GM19455 (cell line): Measurements from ENCODE around the gene ZNF133.
"Not testable (repeated sequence)": the region's sequence is repeated elsewhere in the genome, so short reads cannot be mapped to it uniquely, and the experiment has no call there.

Source experiments
- ATAC-seq: cut with Tn5 transposase; IDR thresholded peaks from one replicate; pipeline ENCODE4 v1.9.1; 2021; ENCODE audit not compliant: unreplicated experiment

Gene ZNF133

DNA sequence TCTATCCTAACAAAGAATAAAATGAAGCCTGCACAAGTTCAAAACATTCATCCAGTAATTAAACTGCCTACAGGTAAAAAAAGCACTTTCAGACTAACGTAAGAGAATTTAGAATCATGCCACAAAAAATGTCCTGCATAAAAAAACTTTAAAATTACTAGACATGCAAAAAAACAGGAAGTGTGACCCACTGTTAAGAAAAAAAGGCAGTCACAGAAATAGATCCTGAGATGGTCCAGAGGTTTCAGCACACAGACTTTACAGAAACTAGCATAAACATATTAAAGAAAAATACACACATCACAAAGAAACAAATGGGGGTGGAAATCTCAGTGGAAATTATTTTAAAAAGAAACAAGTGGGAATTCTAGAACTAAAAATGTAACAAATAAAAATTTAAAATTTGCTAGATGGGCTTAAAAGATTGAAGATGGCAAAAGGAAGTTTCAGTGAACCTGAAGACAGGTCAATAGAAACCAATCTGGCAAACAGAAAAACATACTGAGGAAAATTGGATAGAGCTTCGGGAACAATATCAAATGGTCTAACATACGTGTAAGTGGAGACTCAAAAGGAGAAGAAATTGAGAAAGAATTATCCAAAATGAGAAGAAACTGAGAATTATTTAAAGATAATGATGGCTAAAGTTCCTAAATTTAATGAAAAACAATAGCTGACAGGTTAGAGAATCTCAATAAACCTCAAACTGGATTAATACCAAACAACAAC is 3.4 kb upstream of the ZNF133 start:
- no peak for ATAC-seq

DNA sequence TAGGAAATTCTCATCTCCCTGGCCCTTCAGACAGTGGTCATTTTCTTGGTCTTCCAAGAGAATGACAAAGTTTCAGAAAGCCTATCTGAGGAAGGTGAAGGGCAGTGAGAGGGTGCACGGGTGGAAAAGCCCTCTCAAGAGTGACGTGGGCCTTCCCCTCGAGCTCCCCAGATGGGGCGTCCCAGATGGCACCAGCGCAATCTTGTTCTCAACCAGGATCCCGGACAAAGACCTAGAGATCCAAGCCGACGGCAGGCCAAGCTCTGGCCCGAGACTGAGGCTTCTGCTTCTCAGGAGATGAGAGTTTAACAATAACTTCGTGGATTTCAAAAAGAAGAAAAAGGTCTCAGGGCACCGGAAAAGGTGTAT is 797 bp upstream of the ZNF133 start:
- ATAC-seq: no peak

DNA sequence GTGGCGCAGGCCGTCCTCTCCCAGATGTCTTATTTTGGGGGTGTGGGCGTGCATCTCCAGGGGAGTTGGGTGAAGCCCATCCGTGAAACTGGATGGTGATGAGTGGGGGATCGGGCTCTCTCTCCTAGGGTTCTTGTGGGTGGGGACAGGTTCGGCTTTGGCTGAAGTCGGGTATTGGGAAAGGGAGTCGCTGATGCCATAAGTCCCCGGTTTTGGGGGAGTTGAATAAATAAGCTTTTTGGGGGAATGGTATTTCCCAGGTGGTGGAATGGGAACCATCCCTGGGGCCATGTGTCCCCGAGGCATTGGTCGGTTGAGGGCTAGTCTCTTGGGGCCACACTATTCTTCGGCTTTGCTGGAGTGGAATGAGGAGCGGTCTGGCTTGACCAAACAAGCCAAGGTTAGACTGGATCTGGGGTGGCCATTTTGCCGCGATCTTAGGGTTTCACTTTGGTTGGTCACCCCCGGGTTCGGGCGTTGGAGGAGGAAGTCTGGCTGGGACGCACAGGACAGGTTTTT is 481 bp downstream of the ZNF133 start:
- ATAC-seq: no peak

DNA sequence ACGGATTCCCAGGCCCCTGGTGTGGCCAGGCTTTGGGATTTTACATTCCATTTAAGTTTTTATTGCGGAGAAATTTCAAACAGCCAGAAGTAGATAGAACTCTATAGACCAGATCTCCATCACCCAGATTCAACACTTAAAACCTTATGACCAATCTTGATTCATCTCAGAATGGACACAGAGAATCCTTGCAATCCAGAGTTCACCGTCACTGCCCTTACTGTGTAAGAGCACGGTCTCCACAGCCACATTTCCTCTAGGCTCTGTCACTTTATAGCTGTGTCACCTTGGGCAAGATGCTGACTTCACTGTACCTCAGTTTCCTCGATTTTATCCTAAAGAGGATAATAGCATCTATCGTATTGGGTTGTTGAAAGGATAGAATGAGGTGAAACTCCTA is 979 bp downstream of the ZNF133 start:
- no peak for ATAC-seq

DNA sequence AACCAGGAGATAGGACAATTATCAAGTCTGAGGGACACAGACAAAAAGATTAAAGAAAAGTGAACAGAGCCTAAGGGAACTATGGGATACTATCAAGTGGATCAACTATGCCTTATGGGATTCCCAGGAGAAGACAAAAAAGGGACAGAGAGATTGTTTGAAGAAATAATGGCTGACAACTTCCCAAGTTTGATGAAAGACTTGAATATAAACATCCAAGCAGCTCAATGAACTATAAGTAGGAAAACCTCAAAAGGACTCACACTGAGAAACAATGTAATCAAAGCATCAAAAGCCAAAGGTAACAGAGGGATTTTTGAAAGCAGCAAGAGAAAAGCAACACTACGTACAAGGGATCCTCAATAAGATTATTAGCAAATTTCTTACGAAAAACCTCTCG is 11.0 kb downstream of the ZNF133 start:
- no peak for ATAC-seq

DNA sequence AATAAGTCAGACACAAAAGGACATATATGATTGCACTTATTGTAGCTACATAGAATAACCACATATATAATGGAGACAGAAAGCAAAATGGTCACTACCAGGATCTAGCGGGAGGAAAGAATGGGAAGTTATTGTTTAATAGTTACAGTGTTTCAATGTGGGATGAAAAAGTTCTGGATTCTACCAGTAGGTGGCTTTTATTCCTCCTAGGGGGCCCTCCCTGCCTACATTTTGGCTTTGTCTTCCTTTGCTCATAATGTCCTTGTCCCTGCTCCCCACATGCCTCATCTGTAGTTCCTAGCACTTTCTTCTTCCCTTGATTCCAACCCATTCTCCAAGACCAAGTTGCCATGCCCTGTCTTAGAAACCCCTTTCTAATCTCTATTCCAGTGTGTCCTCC is 16.3 kb downstream of the ZNF133 start:
- no peak for ATAC-seq

DNA sequence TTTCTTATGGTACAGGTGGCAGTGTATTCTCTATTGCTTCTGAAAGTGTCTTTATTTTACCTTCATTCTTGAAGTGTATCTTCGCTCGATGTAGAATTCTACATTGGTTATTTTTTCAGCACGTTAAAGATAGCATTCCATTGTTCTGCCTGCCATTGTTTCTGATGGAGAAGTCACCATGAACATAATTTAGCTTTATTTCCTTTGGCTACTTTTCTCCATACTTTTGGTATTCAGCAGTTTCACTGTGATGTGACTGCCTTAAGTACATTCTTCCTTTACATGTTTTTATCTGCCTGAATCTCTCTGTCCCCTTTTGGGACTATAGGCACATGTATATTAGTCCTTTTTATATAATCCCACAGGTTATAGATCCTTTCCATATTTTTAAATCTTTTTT is 19.0 kb downstream of the ZNF133 start:
- no peak for ATAC-seq

DNA sequence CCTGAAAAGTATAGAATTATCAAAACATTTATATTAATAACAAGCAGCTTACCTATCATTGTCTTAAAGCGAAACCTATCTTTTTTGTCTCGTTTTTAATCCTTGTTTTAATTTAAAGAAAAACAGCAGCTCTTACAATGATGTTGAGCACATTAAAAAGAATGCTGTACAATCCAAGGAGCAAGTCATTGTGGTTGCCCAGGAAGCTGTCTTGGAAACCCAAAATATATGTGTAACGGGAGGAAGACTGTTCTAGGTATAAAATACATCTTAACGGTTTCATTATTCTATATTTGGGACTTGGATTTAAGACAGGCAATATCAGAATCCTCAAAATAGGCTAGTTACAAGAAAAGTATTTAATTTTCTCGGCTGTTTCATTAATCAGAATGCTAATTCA is 21.7 kb downstream of the ZNF133 start:
- no peak for ATAC-seq

DNA sequence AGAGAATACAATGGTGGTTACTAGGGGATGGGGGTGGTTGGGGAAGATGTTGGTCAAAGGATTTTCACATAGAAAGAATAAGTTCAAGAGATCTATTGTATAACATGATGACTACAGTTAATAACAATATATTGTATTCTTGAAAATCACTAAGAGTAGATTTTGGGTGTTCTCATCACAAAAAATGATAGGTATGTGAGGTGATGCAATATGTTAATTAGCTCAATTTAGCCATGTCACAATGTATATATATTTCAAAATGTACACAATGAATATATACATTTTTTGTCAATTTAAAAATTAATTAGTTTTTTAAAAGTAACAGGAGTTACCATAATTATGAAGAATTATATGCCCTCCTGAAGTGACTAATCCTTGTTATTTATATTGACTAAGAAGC is 22.3 kb downstream of the ZNF133 start:
- ATAC-seq: no peak

DNA sequence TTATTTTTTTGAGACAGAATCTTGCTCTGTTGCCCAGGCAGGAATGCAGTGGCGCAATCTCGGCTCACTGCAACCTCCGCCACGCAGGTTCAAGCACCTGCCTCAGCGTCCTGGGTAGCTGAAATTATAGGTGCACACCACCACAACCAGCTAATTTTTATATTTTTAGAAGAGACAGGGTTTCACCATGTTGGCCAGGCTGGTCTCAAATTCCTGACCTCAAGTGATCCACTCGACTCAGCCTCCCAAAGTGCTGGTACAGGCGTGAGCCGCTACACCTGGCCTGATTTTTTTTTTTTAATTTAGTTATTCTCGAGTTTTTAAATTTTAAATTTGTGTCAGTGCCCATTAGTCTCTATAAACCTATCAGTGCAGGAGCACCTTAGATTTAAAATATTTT is 24.4 kb downstream of the ZNF133 start:
- ATAC-seq: no peak

DNA sequence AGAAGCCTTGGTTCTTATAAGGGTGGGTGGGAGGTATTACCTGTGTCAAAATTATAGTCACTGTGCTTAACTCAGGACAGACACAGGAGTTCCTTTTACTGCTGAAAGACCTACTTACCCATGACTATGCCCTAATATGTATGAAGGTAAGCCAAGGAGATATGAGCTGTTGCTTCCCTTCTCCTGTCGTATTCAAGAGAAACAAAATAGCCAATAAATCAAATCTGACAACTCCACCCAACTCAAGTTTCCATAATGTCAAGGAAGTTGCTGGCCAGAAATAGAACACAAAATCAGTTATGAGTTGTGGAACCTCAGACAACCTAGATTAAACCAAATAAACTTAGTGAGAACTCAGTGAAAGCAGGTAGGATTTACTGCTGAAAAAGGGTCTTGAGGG is 25.1 kb downstream of the ZNF133 start:
- ATAC-seq: no peak

DNA sequence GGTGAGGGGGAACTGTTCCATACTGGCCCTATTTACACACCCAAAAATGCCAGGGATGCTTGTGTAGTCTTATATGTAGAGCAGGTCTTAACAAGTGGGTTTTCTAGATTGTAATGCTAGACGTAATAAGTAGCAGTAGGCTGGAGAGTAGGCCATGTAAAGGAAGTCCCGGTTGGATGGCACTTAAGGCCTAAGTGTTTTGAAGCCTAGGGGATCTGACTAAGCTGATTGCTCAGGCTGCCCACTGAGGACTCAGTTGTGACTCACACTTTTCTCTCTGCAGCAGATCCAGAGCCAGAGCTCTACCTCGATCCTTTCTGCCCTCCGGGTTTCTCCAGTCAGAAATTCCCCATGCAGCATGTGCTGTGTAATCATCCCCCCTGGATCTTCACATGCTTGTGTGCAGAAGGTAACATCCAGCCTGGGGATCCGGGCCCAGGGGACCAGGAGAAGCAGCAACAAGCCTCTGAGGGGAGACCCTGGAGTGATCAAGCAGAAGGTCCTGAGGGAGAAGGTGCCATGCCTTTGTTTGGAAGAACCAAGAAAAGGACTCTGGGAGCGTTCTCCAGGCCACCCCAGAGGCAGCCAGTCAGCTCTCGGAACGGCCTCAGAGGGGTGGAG is 26.6 kb downstream of the ZNF133 start:
- ATAC-seq: no peak

DNA sequence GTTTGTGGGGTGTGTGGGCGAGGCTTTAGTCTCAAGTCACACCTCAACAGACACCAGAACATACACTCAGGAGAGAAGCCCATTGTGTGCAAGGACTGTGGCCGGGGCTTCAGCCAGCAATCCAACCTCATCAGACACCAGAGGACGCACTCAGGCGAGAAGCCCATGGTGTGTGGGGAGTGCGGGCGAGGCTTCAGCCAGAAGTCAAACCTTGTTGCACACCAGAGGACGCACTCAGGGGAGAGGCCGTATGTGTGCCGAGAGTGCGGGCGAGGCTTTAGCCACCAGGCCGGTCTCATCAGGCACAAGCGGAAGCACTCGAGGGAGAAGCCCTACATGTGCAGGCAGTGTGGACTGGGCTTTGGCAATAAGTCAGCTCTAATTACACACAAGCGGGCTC is 27.8 kb downstream of the ZNF133 start:
- no peak for ATAC-seq

DNA sequence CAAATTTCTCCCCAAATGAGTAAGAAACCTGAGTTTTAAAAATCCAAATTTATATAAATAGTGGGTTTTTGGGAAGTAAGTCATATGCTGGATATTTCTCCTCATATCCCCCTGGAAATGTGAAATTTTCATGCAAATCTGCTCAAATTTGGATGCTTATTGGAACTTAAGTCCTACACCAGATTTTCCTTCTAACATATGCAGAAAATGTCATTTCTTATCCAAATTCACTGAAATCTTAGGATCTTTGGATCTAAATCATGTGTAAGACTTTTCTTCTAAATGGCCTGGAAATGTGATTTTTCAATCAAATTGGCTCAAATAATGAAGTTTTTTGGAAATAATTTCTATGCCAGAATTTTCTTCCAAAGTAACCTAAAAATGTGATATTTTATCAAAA is 33.0 kb downstream of the ZNF133 start:
- no peak for ATAC-seq

DNA sequence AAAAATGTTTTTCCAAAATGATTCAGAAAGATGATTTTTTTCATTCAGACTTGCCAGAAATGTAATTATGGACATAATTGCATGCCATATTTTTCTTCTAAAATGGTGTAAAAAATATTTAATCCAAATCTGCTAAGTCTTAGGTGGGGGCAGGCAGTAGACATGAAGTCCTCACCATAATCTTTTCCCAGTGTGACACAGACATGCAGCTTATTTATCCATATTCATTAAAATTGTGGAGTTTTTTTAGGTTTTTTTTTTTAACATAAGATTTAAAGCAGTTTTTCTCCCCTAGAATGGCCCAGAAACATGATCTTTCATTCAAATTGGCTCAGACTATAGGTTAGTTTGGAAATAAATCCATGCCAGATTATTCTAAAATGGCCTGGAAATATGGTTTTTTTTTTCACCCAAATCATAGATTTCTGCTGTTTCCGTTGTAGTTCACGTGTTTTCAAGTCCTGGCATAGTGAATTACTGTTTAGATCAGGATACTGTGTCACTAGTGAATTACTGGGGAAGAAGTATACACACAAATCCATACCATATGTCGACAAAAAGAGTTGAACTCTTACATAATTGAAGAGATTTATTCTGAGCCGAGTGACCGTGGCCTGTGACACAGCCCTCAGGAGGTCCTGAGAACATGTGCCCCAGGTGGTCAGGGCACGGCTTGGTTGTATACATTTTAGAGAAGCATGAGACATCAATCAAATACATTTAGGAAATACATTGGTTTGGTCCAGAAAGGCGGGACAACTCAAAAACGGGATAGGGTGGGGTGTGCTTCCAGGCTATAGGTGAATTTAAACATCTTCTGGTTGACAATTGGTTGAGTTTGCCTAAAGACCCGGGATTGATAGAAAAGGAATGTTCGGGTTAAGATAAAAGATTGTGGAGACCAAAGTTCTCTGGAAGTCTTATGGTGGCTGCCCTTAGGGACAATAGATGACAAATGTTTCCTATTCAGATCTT is 33.9 kb downstream of the ZNF133 start:
- ATAC-seq: no peak

DNA sequence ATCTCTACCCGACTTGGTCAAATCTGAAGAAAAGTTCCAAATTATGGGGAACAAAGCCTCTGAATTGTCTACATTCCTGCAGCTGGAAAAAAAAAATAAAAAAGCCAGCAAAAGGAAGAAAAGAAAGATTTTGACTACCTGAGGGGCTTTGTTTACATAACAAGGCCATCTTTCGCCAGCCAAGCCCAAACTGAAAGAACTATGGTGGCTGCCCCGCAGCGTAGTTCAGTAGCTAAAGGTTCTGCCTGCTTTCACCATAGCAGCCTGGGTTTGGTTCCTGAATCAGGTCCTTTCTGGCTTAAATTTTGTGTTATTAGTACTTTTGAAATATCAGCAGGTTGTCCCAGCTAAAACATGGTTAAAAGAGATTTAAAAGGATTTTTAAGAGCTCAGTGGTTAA is 35.4 kb downstream of the ZNF133 start:
- ATAC-seq: no peak

DNA sequence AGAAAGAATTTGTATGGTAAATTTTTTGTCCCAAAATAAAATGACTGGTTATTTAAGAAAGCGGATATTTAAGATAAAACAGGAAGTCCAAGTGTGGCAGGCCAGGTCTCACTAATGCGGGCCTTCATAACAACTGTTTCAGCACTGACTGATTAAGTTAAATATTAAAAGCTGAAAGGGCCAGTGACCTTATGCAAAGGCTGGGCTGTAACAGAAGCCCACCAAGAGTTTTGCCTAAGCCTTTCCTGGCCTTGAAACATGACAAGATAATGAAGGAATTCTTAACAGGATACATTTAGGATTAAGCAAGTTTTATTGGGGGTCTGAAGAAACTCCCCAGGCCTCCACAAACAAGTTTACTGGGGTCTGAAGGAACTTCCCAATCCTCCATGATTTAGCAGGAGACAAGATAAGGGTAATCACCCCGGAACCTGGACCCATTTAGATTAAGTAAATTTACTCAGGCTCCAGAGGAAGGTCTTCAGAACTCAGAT is 36.3 kb downstream of the ZNF133 start:
- no peak for ATAC-seq

DNA sequence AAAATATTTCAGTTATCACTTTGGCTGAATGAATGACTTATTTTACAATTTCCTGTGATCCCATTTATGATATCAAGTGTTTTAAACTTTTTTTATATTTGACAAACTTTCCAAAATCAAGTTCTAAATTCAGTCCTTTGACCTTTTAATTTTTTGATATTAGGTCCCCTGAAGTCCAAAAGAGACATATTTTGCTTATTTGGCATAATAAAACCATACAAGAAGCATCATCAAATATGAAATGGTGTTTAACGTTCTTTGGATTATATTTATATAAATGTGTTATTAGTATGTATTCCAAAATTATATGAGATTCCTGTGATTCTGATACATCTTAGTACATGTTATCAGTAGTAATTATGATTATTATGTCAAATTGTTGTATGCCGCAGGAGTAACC is 38.7 kb downstream of the ZNF133 start:
- no peak for ATAC-seq

DNA sequence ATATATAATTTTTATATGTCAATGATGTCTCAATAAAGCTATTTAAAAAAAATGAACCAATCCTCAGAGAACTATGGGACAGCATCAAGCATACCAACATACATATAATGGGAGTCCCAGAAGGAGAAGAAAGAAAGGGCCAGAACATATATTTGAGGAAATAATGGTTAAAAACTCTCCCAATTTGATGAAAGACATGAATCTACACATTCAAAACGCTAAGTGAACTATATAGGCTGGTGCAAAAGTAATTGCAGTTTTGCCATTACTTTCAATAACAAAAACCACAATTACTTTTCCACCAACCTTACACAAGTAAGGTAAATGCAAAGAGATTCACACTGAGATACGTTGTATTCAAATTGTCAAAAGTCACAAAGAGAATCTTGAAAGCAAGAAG is 43.4 kb downstream of the ZNF133 start:
- no peak for ATAC-seq

DNA sequence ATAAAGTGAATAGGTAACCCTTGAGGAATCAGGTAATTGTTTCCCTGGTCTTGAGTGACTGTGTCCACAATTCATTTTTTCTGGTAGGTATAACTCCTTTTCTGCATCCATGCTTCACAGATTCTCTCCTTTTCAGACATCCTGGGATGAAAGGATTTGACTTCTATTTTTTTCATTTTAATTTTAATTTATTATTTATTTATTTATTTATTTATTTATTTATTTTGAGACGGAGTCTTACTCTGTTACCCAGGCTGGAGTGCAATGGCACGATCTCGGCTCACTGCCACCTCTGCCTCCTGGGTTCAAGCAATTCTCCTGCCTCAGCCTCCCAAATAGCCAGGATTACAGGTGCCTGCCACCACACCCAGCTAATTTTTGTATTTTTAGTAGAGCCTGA is 61.4 kb downstream of the ZNF133 start:
- ATAC-seq: not testable (repeated sequence)

DNA sequence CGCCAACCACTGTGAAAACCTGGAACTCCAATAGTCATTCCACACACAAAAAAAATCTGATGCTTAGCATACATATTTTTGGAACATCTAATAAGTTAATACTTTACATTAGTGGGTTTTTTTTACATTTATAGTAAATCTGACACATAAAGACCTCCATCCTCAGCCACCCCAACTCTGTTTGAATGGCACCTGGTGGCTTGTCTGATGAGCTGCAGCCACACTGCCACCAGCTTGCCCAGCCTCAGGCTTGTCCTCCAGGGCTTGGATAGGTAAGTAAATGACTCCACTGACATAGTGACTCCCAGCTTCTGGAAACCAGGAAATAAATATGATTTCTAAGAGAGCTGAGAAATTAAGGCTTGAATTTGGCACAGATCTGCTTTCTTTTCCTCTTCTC is 71.5 kb downstream of the ZNF133 start:
- no peak for ATAC-seq

DNA sequence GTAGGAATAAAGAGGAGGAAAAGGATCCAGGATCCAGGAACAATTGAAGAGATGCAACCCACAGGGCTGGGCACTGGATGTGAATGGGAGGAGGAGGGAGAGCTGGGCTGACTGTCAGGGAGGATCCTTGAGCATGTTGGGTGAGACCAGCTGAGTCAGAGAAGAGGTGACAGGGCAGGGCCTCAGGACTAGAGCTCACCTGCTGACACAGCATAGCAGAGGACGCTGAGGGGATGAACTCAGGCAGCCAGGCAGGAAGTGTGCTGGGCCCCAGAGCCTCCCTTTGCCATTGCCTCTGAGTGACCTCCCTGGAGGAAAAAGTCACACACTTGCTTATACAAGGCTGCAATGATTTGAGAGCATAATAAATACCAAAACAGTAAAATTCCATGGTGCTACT is 72.3 kb downstream of the ZNF133 start:
- ATAC-seq: no peak
